CD4-positive, alpha-beta T cell treated with Interleukin-10 for 1 hour (primary cell): ENCODE data around the gene GSG1.

Experiments
- DNase-seq: peaks from one replicate; pipeline ENCODE4 v3.0.0-alpha.2; 2020

Gene GSG1

DNA sequence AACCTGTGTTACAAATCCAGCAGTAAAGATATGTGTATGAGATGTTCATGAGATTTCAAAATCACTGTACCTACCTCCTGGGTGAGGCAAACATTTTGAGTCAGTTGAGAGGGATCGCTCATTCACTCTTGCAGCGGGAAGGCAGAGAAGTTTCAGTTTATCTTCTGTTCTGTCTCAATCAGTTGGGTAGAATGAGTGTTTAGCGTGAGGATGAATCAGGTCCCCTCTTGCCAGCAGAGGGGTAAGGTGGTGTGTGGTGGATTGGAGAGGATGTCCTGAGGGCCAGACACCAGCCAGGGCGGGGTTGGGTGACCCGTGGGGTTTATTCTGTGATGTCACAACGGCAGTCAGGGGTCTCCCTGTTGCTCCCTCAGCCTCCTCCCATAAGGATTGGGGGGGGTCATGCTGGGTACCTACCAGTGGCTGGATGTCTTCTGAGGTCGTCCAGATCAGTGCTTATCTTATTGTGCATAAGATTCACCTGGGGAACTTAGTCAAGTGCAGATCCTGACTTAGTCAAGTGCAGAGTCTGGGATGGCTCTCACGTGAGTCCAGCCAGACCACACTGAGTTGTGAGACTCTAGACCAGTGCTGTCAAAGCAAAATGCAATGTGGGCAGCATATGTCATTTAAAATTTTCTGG lies at the start of gene GSG1:
TSS of gene GSG1 (minus strand) at position 277 of the 643 bp plus-strand sequence. CDS start at position 122, 155 bp downstream.
- DNase-seq: peak; percentile 2

DNA sequence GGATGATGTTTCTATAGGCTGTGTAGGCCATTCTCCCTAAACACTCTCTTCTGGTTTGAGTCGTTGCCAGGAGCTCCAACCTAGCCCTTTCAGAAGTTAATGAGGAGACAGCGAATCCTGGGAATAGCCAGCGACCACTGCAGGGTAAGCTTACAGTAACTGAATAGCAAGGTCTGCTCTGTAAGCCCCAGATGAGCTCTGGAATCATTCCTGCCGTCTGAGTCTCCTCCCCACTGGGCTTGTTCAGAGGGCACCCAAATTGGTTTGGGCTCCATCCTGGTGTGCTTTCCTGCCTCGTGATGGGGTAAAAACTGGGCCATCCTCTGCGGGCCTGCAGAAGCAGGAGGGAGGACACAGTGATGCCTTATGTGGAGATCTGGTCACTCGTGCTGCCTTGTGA lies 49.7 kb upstream of the GSG1 start:
- DNase-seq: no peak

DNA sequence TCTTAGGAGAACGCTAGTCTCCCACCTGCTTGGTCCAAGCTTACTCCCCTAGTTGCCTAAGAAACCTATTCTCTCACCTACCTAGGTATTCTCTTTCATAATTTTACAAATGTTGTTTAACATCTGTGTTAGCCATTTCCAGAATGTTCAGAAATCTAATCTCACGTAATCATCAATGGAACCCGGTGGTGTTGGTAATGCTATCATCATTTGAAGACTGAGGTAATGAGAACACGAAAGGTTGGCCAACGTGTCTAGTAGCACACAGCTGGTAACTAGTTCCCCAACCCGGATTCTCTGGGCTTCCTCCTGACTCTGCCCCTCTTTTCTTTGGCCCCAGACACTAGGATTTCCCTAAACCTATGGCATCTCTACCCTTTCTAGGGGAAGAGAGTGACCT lies 49.3 kb upstream of the GSG1 start:
- no peak for DNase-seq

DNA sequence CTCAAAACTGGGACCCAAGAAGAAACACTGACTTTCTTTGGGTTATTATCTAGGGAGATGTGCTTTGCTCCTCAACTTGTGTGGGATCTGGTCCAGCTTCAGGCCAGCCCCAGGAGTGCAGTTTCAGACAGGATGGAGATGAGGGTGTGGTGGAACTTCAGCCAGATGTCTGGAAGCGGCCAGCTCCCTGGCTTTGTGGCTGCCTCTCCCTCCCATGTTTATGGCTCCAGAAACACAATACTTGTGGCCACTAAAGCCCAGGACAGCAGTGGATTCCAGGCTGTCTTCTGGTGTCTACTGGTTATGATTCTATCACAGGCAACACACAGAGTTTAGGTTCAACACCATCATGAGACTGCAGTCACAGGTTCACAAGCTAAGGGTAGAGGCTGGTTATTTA lies 48.8 kb upstream of the GSG1 start:
- DNase-seq: no peak

DNA sequence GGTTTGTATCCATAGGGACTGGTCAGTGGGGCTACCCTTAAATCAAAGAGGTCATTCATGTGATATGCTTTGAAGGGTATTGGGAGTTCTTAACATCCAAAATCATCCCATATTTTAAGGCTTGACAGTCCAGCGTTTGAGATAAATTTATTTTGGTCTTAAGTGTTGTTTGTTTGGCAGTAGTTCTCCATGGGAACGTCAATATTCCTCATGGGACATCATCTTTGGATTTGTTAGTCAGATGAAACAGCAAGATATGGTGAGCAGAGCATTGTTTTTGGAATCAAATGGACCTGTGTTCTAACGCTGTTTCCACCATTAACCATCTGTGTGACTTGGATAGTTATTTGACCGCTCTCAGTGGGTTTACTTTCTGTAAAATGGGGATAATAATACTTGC lies 45.9 kb upstream of the GSG1 start:
- no peak for DNase-seq

DNA sequence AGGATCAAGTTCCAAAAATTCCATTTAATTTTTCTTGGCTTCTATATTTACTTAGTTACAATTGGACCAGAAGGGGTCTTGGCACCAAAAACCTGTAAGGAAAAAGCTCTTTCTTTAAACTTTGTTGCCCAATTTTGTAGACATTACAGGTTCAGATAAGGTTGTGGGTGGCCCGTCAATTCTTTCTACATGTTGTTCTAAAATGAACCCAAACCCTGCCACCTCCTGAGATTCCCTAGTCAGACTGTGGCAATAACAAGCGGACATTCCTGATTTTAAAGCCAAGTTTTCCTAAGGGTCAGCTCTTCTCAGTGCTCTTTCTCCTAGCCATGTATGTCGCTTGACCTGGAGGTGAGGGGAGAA lies 45.0 kb upstream of the GSG1 start:
- DNase-seq: no peak

DNA sequence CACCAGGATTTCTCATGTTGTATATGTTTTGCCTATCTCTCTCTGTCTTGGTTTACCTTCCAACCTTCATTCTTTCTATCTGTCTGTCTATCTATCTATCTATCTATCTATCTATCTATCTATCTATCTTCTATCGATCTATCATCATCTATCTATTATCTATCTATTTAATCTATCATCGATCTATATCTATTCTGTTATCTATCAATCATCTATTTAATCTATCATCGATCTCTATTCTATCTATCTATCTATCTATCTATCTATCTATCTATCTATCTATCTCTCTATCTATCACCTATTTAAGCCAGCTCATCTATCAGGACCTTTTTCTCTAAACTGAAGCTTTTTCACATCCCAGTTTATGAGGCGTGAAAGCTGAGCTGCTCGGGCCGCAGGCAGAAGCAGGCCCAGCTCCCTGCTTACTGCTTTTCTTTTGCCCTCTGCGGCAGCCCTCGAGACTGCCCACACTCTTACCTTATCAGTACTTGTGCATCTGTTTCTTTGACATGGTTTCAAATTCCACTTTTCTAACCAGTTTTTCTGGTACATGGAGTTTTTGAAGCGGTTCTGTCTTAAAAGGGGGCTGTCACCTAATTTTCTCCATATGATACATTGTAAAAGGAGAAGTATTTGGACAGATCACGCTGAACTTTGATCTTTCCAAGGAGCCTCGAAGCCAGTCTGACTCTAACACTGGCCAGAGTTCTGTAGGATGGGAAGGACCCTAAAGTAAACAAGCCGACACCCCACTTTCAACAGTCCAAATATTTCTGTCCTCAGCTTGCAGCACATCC lies 44.4 kb upstream of the GSG1 start:
- DNase-seq: no peak

DNA sequence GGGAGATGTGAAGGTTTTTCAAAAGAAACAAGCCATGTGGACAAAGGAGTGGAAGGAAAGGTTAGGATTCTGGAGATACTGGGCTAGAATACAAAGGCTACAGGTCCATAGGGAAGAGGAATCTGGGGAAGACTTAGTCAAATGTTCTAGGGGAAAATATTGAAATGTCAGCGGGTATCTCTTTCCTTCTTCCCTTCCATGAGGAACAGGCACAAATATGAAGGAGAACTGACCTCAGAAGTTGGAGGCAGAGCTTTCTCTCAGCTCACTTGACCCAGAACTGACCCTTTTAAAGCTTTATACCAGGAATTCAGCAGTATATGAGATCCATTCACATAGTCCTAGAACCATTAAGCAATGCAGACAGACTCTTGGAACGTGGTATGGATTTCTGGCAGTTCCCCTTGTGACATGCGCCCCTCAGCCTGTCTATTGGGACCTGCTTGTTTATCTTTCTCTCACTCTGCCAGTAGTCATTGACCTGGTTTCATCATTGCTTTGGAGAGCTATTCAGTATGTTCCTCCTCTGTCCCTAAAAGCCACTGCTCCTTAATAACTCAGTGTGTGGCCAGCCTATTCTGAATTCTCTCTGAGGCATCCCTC lies 43.0 kb upstream of the GSG1 start:
- no peak for DNase-seq

DNA sequence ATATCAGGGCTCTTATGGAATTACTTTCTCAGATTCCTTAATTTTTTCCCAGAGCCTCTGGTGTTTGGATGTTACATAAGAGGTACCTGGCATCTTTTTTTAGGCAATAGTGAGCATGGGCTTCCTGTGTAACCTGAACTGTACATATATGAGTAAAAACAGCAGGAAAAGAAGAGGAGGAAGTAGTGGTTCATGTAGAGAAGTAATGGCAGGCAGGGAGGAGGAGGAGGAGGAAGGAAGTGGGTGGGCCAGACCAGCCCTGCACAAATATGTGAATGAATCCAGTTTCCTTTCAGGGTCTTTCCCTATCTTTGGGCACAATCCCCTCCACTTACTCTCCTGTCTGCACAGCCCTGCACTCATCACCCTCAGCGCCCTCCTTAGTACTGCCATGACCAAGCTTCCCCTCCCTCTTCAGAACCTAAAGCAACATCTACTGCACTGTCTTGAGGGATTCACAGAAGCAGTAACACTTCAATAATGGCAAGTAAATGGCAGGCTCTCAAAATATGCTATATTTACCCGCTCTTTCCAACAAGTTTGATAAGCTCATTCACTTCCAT lies 40.9 kb upstream of the GSG1 start:
- no peak for DNase-seq

DNA sequence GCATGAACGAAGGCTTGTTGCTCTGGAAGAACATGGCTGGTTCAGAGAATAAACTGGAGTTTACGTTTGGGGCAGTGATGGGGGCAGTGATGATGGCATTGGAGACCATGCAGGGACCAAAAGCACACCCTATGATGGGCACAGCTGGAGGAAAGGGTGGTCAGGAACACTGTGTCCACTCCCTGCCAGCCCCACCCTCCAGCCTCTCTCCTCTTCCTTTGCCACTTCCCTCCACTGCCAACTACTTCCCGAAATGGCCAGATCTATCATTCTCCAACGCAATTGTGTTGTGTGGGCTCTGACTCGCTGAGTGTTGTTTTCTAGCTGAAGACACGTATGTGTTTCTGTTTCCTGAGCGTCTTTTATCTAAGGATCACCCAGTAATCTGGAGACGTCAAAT lies 39.3 kb upstream of the GSG1 start:
- DNase-seq: no peak

DNA sequence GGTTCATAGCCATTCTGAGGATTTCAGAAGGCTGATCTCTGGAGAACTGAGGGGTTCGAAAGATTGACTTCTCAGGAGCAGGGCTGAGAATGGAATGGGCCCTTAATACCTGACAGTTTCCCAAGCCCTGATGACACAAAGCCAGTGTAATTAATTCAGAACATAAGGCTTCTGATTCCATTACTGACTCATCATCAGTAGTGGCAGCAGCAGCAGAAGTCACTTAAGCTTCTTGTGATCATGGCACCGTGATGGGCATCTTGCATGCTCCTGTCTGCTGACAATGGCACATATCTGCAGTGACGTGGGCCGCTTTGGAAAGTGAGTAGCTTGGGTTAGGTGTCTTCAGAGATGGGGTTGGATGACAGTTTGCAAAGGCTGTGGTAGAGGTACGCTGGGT lies 38.2 kb upstream of the GSG1 start:
- DNase-seq: no peak

DNA sequence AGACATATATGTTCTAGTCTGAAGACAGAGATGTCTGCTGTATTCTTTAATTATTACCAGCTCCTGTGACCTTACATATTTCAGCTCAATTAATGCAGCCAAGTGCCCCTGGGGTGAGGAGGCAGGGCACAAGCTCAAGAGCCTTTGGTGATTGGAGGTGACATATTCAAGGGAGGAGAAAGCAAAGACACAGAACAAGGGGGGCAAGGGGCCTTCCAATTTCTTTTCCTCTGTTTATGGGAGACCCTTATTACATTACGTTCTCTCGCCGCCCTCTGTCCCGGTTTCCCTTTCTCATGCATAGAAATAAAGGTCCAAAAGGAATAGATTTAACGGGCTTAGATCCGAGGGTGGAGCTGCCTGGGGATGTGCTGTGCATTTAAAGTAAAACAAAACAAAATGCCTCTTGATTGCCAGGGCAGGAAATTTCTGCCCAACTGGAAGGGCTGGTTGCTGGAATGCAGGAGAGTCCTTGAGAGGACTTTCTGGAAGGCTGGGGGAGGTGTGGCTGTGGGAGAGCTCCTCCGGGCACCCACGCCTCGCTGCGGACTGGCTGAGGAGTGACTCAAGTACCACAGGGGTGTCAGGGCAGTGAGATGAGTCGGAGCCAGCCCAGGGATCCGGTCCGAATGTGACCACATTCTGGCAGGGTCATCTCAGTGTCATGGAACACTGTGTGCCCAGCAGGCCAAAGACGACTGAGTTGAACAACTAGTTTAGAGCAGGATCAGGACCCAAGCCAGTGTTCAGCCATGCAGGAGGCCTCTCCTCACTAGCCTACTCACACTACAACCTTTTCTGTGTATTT lies 32.1 kb upstream of the GSG1 start:
- DNase-seq: no peak

DNA sequence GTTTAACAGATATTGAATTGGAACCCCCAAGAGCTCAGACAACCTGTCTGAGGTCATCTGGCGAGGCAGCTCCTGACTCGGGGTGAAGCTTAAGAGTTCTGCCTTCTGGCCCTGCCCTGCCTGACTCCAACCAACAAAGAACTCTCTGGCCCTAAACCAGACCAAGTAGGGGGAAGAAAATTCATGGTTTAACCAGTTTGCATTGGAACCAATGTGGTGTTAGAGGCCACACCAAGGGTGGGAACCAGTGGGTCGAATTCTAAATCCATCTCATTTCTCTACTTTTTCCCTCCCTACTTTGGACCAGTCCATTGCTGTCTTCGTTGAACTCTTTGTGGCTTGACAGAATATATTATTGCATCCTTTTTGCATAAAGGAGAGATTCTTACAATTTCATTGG lies 30.4 kb upstream of the GSG1 start:
- DNase-seq: no peak

DNA sequence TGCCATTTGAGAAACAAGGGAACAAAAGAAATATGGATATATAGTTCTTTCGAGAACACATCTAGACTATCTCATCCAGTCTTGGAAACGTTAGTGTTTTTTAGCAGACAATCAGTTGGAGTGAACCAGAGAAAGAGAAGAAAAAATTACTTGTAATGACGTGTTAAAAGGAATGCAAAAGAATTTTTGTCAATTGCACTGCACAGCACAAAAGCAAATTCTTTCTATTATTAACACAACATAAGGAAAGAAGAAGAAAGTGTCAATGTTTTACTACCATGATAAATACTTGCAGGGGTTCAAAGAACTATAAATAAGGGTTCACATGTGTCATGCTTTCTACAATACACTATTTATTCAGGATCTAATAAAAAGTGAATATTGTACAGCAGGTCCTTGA lies 27.5 kb upstream of the GSG1 start:
- DNase-seq: no peak

DNA sequence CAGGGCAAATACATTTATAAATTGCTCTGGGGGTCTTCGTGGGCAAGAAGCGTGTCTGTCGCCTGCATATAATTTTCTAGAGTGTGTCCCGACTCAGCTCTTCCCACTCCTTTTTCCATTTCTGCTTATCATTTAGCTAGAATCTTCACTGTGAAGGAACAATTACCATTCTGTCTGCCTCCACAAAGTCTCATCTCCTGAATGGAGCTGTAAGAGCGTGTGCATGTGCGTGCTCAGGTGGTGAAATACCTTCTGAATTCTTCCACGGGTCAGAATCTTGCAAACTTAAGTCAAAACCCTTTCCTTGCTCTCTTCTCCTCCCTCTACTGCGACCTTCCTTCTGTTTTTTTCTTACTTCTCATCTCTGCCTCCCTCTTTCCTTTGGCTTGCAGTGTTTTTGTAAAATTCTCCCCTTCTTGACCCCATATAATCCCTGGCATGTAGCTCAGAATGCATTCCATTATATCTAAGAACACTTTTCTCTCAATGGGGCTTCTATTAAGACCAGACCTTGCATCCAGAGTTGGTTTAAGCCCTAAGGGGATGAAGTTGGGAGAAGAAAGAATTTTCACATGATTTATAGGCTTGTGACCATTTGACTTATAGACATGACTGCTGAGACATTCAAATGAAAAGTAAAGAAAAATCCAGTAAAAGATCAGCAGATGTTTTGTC lies 25.0 kb upstream of the GSG1 start:
- DNase-seq: no peak

DNA sequence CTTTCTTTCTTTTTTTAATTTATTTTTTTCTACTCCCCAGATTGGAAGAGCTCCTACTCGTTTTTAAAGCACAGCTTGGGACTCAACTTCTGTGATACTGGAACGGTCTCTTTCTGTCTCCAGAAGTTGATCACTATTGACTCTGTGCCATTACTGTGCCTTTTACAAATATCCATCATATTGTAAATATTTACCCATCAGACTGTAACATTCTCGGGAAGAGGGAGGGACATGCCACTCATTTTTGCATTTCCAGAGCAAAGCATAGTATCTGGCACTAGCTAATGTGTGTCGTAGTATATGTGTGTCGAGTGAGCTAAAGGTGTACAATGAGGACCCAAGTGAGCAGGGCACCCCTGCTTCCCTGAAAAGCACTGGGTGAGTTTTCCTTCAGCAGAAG lies 24.0 kb upstream of the GSG1 start:
- no peak for DNase-seq

DNA sequence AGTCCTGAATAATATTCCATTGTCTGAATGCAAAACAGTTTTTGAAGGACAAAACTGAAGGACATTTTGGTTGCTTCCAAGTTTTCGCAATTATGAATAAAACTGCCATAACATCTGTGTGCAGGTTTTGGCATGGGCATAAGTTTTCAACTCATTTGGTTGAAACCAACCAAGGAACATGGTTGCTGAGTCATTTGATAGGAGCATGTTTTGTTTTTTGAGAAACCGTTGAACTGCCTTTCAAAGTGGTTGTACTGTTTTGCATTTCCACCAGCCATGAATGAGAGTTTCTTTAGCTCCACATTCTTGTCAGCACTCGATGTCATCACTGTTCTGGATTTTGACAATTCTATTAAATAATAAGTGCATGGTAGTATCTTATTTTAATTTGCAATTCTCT lies 23.0 kb upstream of the GSG1 start:
- DNase-seq: no peak

DNA sequence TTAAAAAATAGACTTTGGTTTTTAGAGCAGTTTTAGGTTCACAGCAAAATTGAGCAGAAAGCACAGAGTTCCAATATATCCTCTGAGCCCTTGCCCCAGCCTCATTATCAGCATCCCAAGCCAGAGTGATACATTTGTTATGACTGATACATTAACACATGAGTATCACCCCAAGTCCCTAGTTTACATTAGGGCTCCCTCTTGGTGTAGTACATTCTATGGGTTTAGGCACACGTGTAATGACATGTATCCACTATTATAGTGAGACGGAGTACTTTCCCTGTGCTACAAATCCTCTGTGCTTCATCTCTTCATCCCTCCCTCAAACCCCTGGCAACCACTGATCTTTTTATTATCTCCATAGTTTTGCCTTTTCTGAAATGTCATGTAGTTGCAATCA lies 22.5 kb upstream of the GSG1 start:
- DNase-seq: no peak

DNA sequence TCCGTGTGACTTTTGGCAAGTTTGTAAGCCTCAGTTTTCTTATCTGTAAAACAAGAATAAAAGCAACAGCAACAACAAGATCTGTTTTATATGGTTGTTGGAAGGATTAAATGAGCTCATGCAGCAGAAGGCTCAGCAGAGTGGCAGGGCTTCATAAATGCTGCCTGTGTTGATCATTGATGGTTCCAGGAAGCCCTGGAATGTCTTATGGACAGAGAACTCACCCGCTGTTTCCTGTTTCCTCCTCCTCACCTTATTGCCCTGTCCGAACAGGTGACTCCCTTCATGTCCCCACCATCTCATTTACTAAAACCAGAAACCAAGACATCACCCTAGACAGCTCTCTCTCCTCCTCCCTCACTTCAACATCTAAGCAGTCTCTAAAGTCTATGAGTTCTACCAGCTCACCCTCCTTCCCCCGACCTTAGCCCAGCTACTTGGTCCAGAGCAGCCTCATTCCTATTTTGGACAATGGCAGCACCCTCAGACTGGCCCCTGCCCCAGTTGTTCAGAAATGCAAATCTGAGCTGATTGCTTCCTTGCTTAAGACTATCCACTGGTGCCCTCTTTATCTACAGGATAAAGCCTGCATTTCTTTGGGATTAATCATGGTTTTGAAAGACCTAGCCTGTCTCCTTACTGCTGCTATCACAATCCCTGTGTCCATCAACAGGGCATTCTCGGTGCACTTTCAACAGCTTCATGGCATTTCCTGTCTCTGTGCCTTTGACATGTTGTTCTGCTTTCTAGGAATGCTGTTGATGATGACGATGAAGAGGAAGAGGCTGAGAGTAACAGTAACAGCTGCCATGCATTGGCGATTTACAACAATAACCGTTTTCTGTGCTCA lies 21.4 kb upstream of the GSG1 start:
- no peak for DNase-seq

DNA sequence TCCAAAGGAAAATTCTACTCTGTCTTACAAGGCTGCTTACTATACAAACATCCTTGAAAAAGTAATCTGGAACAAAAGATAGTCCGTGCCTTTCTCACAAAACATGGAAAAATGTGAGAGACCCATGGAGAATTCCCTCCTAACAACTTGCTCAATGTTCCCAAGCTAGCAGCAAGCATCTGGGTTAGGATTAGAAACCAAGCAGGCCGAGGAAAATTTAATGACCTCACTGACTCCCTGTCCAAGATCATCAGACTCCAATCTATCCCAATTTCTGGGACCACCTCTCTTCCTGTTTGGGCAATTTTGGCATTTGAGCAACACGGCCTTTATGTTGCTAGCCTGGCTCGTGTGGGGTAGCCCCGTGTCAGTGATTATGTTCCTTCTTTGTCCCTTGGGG lies 18.1 kb upstream of the GSG1 start:
- DNase-seq: no peak

DNA sequence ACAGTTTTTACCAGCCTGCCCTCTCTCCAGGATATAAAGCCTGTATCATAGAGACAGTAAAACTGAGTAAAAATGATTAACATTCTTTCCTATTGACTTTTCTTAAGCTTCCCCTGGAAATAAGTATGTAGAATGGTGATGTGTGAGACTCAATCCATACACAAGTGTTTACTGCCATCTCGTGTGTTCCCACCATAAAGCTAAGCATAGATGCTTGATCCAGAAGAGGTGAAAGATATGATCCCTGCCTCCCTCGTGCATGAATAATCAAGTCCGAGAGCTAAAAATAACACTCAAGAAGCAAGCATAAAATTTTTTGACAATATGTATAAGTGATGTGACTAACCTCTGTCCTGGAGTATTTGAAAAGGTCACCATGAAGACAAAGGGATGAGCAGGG lies 16.9 kb upstream of the GSG1 start:
- no peak for DNase-seq

DNA sequence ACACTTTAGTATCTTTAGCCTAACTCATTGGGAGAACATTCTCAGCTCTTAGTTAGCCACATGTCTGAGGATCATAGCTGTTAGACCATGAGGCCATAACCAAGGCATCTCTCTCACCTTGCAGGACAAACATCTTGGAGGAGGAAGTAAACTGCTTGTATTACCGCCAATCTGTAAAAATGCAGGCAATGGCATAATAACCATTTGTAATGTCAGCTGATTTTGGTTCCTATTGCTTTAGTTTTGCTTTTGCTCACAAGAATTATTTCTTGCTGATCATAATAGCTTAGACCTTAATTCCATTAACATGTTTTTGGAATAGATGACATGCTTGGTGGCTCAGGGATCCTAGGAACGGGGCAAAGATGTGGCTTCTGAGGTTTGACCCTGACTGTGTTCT lies 16.4 kb upstream of the GSG1 start:
- DNase-seq: no peak
